ENCODE data around the gene SHLD3.
"Not testable (repeated sequence)": the region's sequence is repeated elsewhere in the genome, so short reads cannot be mapped to it uniquely, and the experiment has no call there.

Gene SHLD3

GRCh38 chr5:65624571-65625555 lies at the start of gene SHLD3, which contains the start of gene TRAPPC13:
SHLD3 (plus strand) TSS chr5:65625027; CDS start chr5:65629588, 4,561 bp downstream.
TRAPPC13 (plus strand) TSS chr5:65625027; CDS start chr5:65625061, 34 bp downstream.
- FAIRE-seq: no peak

GRCh38 chr5:65577141-65577540 lies 47.7 kb upstream of the SHLD3 start:
- FAIRE-seq: no peak

- peak; percentile 87 for FAIRE-seq
These were observed 36.1 kb upstream of the SHLD3 start for GRCh38 chr5:65588694-65589093.

- FAIRE-seq: not testable (repeated sequence)
These were observed 23.1 kb upstream of the SHLD3 start for GRCh38 chr5:65601761-65602160.

- FAIRE-seq: no peak
These were observed 13.3 kb upstream of the SHLD3 start for GRCh38 chr5:65611524-65611923.

- no peak for FAIRE-seq
These were observed 12.4 kb upstream of the SHLD3 start for GRCh38 chr5:65612298-65612907.

GRCh38 chr5:65620021-65620420 lies 4.8 kb upstream of the SHLD3 start:
- no peak for FAIRE-seq

GRCh38 chr5:65621961-65622360 lies 2.9 kb upstream of the SHLD3 start:
- FAIRE-seq: not testable (repeated sequence)

- FAIRE-seq: no peak
These were observed 1.3 kb upstream of the SHLD3 start for GRCh38 chr5:65623482-65623881.

- FAIRE-seq: peak; percentile 67
These were observed 729 bp upstream of the SHLD3 start, which contains the start of gene TRIM23 for GRCh38 chr5:65624025-65624570. TRIM23 (minus strand) TSS chr5:65624333; CDS start chr5:65624274, 59 bp downstream.

- FAIRE-seq: no peak
These were observed 916 bp downstream of the SHLD3 start for GRCh38 chr5:65625743-65626142.

GRCh38 chr5:65630981-65631380 lies 6.2 kb downstream of the SHLD3 start:
- no peak for FAIRE-seq

- FAIRE-seq: no peak
These were observed 15.4 kb downstream of the SHLD3 start for GRCh38 chr5:65640240-65640639.

- no peak for FAIRE-seq
These were observed 22.1 kb downstream of the SHLD3 start for GRCh38 chr5:65646938-65647337.

- FAIRE-seq: no peak
These were observed 23.1 kb downstream of the SHLD3 start for GRCh38 chr5:65647941-65648340.

GRCh38 chr5:65651144-65651543 lies 26.3 kb downstream of the SHLD3 start:
- FAIRE-seq: no peak

- FAIRE-seq: no peak
These were observed 29.9 kb downstream of the SHLD3 start for GRCh38 chr5:65654713-65655112.

- no peak for FAIRE-seq
These were observed 39.1 kb downstream of the SHLD3 start for GRCh38 chr5:65663804-65664521.

- FAIRE-seq: no peak
These were observed 43.9 kb downstream of the SHLD3 start for GRCh38 chr5:65668696-65669095.

GRCh38 chr5:65672796-65673195 lies 48.0 kb downstream of the SHLD3 start:
- no peak for FAIRE-seq

GRCh38 chr5:65674749-65675148 lies 49.9 kb downstream of the SHLD3 start:
- FAIRE-seq: no peak

- not testable (repeated sequence) for FAIRE-seq
These were observed 51.2 kb downstream of the SHLD3 start for GRCh38 chr5:65676056-65676455.

Measured in A204.1 (cell line).